Caco-2 (cell line): ENCODE results near the gene NAA80. TPM values are rescaled to one million over a fixed set of nuclear protein-coding genes. Genes with fewer than 3 reads are reported as not detected.

Source experiments
- BruUV-seq: library from RNA; stranded (reverse); fragments of 400-500 nt; replicated peaks from 2 replicates; lab custom pipeline; 2021; lab: Mats Ljungman, UMichigan
- CTCF ChIA-PET: fragments of 300-600 bp; sonication (Branson Sonifier 250); formaldehyde crosslinking; loops from one replicate; lab custom pipeline; 2022; ENCODE audit warnings: antibody characterized with exemption; lab: Charles Lee
- POLR2A ChIA-PET: fragments of 300-600 bp; sonication (Branson Sonifier 250); formaldehyde crosslinking; loops from one replicate; lab custom pipeline; 2022; ENCODE audit warnings: antibody characterized with exemption; lab: Charles Lee
- DNase-seq, 2 experiments: peaks; one replicate each; pipeline versions ENCODE4 v3.0.0 to v3.0.0-alpha.2; 2020 to 2022
- H3K27me3 ChIP-seq: replicated peaks from 2 replicates; pipeline ENCODE4 v1.6.0; 2011; ENCODE audit warnings: low read length; ENCODE audit not compliant: control insufficient read depth, insufficient read depth
- H3K36me3 ChIP-seq: 2 replicates; pipeline ENCODE4 v1.5.1; 2011; ENCODE audit warnings: low read length; ENCODE audit not compliant: control insufficient read depth, insufficient read depth
- H3K4me1 ChIP-seq: fragments of 250-450 bp; sonication (Bioruptor Pico); 2 replicates; pipeline ENCODE4 v1.5.1; 2020; ENCODE audit warnings: mild to moderate bottlenecking
- H3K4me3 ChIP-seq: 2 replicates; pipeline ENCODE4 v1.5.1; 2011; ENCODE audit warnings: low read depth, mild to moderate bottlenecking, control low read depth, low read length
- H3K9me3 ChIP-seq: fragments of 250-450 bp; sonication (Bioruptor Pico); 2 replicates; pipeline ENCODE4 v1.5.1; 2020; ENCODE audit warnings: mild to moderate bottlenecking, moderate library complexity
- H3K27ac Mint-ChIP-seq: one replicate; pipeline ENCODE4 v1.8.0; 2022; ENCODE audit warnings: mixed read lengths; ENCODE audit not compliant: unreplicated experiment
- H3K27me3 Mint-ChIP-seq: one replicate; pipeline ENCODE4 v1.8.0; 2022; ENCODE audit warnings: mixed read lengths; ENCODE audit not compliant: insufficient read depth, unreplicated experiment
- H3K36me3 Mint-ChIP-seq: one replicate; pipeline ENCODE4 v1.8.0; 2022; ENCODE audit warnings: mild to moderate bottlenecking, mixed read lengths; ENCODE audit not compliant: insufficient read depth, unreplicated experiment
- H3K4me1 Mint-ChIP-seq: one replicate; pipeline ENCODE4 v1.8.0; 2022; ENCODE audit warnings: low read depth, mixed read lengths; ENCODE audit not compliant: unreplicated experiment
- H3K4me3 Mint-ChIP-seq: one replicate; pipeline ENCODE4 v1.8.0; 2022; ENCODE audit warnings: mild to moderate bottlenecking, moderate library complexity, mixed read lengths; ENCODE audit not compliant: unreplicated experiment
- H3K9me3 Mint-ChIP-seq: one replicate; pipeline ENCODE4 v1.8.0; 2022; ENCODE audit warnings: mixed read lengths; ENCODE audit not compliant: unreplicated experiment
- CTCF ChIP-seq, 2 experiments: fragments of 200-600 bp in 1 of 2; IDR thresholded peaks; 1 replicate in 1 of 2; 2 replicates in 1 of 2; pipeline versions ENCODE4 v1.5.1 to v1.8.0; 2011 to 2022; ENCODE audit warnings: antibody characterized with exemption in 1 of 2, control low read depth in 1 of 2, inconsistent platforms in 1 of 2, low read depth in 1 of 2, low read length in 1 of 2, mild to moderate bottlenecking in 1 of 2, moderate library complexity in 1 of 2; ENCODE audit not compliant: insufficient read depth in 1 of 2, severe bottlenecking in 1 of 2, unreplicated experiment in 1 of 2
- intact Hi-C: fragments of 100-400 bp; cut with micrococcal nuclease; formaldehyde crosslinking; loops from one replicate; pipeline ENCODE4 v1.10.0; 2022; ENCODE audit not compliant: unreplicated experiment
- total RNA-seq: library from RNA; stranded (reverse); gene quantifications from 2 replicates; pipeline ENCODE4 v1.2.3, GENCODE V29; 2022

NAA80 gene
- total RNA-seq, 1 experiment from 2014 or later = 8.2 TPM

- Mint-ChIP-seq H3K9me3 (no peaks in the 10 kb centered on the region), H3K27me3 (no peaks in the 10 kb centered on the region), H3K27ac (no peak overlapping the region), H3K4me1 (no peaks in the 10 kb centered on the region), H3K4me3 (no peak overlapping the region), H3K36me3 (peaks cover 40% of the 10 kb centered on the region)
- DNase-seq = no peak
- intact Hi-C loops = no loop called here
- ChIA-PET POLR2A (no interaction called here), CTCF (interaction anchor here (0.7 kb wide), 1 partner anchor 19 kb away, joined by 5 read pairs; the partner anchor contains the start of gene ZMYND10)
- Histone ChIP-seq H3K9me3 (no peaks in the 10 kb centered on the region), H3K4me3 (no peak overlapping the region), H3K36me3 (peaks cover 1% of the 10 kb centered on the region), H3K27me3 (no peaks in the 10 kb centered on the region), H3K4me1 (peaks cover 17% of the 10 kb centered on the region)
- no TSS peak for BruUV-seq
- TF ChIP-seq CTCF (IDR thresholded peaks at IDR 0.05; ENCODE audit: insufficient read depth in 1 of 2, low read depth in 1 of 2, low read length in 1 of 2, severe bottlenecking in 1 of 2, unreplicated experiment in 1 of 2) = no peak
Measured at GRCh38 chr3:50326182-50326541, 27.0 kb upstream of the NAA80 start.

- peaks cover 17% of the 10 kb centered on the region for H3K4me1 ChIP-seq
- no peaks in the 10 kb centered on the region for H3K4me1 Mint-ChIP-seq
- H3K27me3 ChIP-seq = no peaks in the 10 kb centered on the region
- no peak overlapping the region for H3K4me3 ChIP-seq
- peaks cover 1% of the 10 kb centered on the region for H3K36me3 ChIP-seq
- H3K9me3 ChIP-seq = no peaks in the 10 kb centered on the region
- intact Hi-C loops = loop anchor here (2.0 kb wide), 1 partner anchor 99 kb away; no protein-coding TSS in a partner anchor
- TF ChIP-seq CTCF (IDR thresholded peaks at IDR 0.05; ENCODE audit: insufficient read depth in 1 of 2, low read depth in 1 of 2, low read length in 1 of 2, severe bottlenecking in 1 of 2, unreplicated experiment in 1 of 2) = no peak
- H3K4me3 Mint-ChIP-seq = no peak overlapping the region
- ChIA-PET CTCF (no interaction called here), POLR2A (interaction anchor here (0.6 kb wide), 1 partner anchor 12 kb away, joined by 3 read pairs; no protein-coding TSS in a partner anchor)
- no peaks in the 10 kb centered on the region for H3K9me3 Mint-ChIP-seq
- no peak overlapping the region for H3K27ac Mint-ChIP-seq
- no TSS peak for BruUV-seq
- no peaks in the 10 kb centered on the region for H3K27me3 Mint-ChIP-seq
- peaks cover 37% of the 10 kb centered on the region for H3K36me3 Mint-ChIP-seq
- DNase-seq = no peak
Measured at GRCh38 chr3:50325497-50326181, 26.4 kb upstream of the NAA80 start.

GRCh38 chr3:50325113-50325480 is 25.9 kb upstream of the NAA80 start:
- no peak for TF ChIP-seq CTCF (IDR thresholded peaks at IDR 0.05; ENCODE audit: insufficient read depth in 1 of 2, low read depth in 1 of 2, low read length in 1 of 2, severe bottlenecking in 1 of 2, unreplicated experiment in 1 of 2)
- POLR2A ChIA-PET = interaction anchor here (0.6 kb wide), 1 partner anchor 12 kb away, joined by 3 read pairs; no protein-coding TSS in a partner anchor

More at GRCh38 chr3:50325113-50325480, 25.9 kb upstream of the NAA80 start:
- DNase-seq = no peak
- H3K4me3 Mint-ChIP-seq = no peak overlapping the region
- no peaks in the 10 kb centered on the region for H3K9me3 Mint-ChIP-seq
- intact Hi-C loops = loop anchor here (2.0 kb wide), 1 partner anchor 98 kb away; no protein-coding TSS in a partner anchor
- H3K27ac Mint-ChIP-seq = no peak overlapping the region
- H3K27me3 Mint-ChIP-seq = no peaks in the 10 kb centered on the region
- no peaks in the 10 kb centered on the region for H3K4me1 Mint-ChIP-seq
- Histone ChIP-seq H3K4me3 (no peak overlapping the region), H3K4me1 (peaks cover 21% of the 10 kb centered on the region), H3K36me3 (no peaks in the 10 kb centered on the region), H3K9me3 (no peaks in the 10 kb centered on the region), H3K27me3 (no peaks in the 10 kb centered on the region)
- CTCF ChIA-PET = interaction anchor here (1.6 to 2.2 kb wide), 2 partner anchors 22 to 26 kb away, joined by 7 to 12 read pairs; partner anchors contain the start of genes HYAL1, HYAL3 and NAA80
- H3K36me3 Mint-ChIP-seq = peaks cover 33% of the 10 kb centered on the region
- BruUV-seq = no TSS peak
